HEK293 (cell line): Measurements from ENCODE around the gene STIM1.

Experiments used
- ZBTB20 ChIP-seq: fragments of 450-650 bp; formaldehyde crosslinking; IDR thresholded peaks from 2 replicates; pipeline ENCODE4 v1.5.1; 2016; ENCODE audit warnings: missing biosample characterization, missing genetic modification characterization
- ZBTB8A ChIP-seq: fragments of 450-650 bp; formaldehyde crosslinking; IDR thresholded peaks from 2 replicates; pipeline ENCODE4 v1.5.1; 2016; ENCODE audit warnings: missing biosample characterization, missing genetic modification characterization
- ZNF146 ChIP-seq: fragments of 450-650 bp; formaldehyde crosslinking; IDR thresholded peaks from 2 replicates; pipeline ENCODE4 v1.5.1; 2016; ENCODE audit warnings: missing biosample characterization, missing genetic modification characterization
- ZNF239 ChIP-seq: fragments of 450-650 bp; formaldehyde crosslinking; IDR thresholded peaks from 2 replicates; pipeline ENCODE4 v1.5.1; 2016; ENCODE audit warnings: missing biosample characterization, missing genetic modification characterization
- ZNF324 ChIP-seq: fragments of 450-650 bp; formaldehyde crosslinking; IDR thresholded peaks from 2 replicates; pipeline ENCODE4 v1.5.1; 2016; ENCODE audit warnings: missing biosample characterization, missing genetic modification characterization
- ZNF510 ChIP-seq: fragments of 450-650 bp; formaldehyde crosslinking; IDR thresholded peaks from 2 replicates; pipeline ENCODE4 v1.5.1; 2018; ENCODE audit warnings: mild to moderate bottlenecking, missing genetic modification characterization, missing biosample characterization; ENCODE audit not compliant: insufficient replicate concordance
- ZNF530 ChIP-seq: fragments of 450-650 bp; formaldehyde crosslinking; IDR thresholded peaks from 2 replicates; pipeline ENCODE4 v1.5.1; 2016; ENCODE audit warnings: low read depth, missing biosample characterization, missing genetic modification characterization
- ZSCAN30 ChIP-seq: fragments of 450-650 bp; IDR thresholded peaks from 2 replicates; pipeline ENCODE4 v1.5.1; 2018; ENCODE audit warnings: missing biosample characterization, mild to moderate bottlenecking, missing genetic modification characterization, moderate library complexity
- TF ChIP-seq, protein P1 (sequence below): fragments of 450-650 bp; formaldehyde crosslinking; IDR thresholded peaks from 2 replicates; pipeline ENCODE4 v1.5.1; 2016; ENCODE audit warnings: missing biosample characterization, missing genetic modification characterization
- TF ChIP-seq, protein P2 (sequence below): fragments of 450-650 bp; formaldehyde crosslinking; conservative IDR thresholded peaks from 2 replicates; pipeline ENCODE4 v1.5.1; 2016; ENCODE audit warnings: low read depth, missing biosample characterization, missing genetic modification characterization
- TF ChIP-seq, protein P3 (sequence below): fragments of 450-650 bp; formaldehyde crosslinking; IDR thresholded peaks from 2 replicates; pipeline ENCODE4 v1.5.1; 2017; ENCODE audit warnings: missing biosample characterization, missing genetic modification characterization
- TF ChIP-seq, protein P4 (sequence below): sonication (generic); formaldehyde crosslinking; IDR thresholded peaks from 2 replicates; pipeline ENCODE4 v1.8.1; 2022; ENCODE audit warnings: mild to moderate bottlenecking, moderate library complexity, missing genetic modification reagents

- TF ChIP-seq, protein P1, sequence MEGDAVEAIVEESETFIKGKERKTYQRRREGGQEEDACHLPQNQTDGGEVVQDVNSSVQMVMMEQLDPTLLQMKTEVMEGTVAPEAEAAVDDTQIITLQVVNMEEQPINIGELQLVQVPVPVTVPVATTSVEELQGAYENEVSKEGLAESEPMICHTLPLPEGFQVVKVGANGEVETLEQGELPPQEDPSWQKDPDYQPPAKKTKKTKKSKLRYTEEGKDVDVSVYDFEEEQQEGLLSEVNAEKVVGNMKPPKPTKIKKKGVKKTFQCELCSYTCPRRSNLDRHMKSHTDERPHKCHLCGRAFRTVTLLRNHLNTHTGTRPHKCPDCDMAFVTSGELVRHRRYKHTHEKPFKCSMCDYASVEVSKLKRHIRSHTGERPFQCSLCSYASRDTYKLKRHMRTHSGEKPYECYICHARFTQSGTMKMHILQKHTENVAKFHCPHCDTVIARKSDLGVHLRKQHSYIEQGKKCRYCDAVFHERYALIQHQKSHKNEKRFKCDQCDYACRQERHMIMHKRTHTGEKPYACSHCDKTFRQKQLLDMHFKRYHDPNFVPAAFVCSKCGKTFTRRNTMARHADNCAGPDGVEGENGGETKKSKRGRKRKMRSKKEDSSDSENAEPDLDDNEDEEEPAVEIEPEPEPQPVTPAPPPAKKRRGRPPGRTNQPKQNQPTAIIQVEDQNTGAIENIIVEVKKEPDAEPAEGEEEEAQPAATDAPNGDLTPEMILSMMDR (tag by site-specific recombination): no peak
- TF ChIP-seq, protein P2, sequence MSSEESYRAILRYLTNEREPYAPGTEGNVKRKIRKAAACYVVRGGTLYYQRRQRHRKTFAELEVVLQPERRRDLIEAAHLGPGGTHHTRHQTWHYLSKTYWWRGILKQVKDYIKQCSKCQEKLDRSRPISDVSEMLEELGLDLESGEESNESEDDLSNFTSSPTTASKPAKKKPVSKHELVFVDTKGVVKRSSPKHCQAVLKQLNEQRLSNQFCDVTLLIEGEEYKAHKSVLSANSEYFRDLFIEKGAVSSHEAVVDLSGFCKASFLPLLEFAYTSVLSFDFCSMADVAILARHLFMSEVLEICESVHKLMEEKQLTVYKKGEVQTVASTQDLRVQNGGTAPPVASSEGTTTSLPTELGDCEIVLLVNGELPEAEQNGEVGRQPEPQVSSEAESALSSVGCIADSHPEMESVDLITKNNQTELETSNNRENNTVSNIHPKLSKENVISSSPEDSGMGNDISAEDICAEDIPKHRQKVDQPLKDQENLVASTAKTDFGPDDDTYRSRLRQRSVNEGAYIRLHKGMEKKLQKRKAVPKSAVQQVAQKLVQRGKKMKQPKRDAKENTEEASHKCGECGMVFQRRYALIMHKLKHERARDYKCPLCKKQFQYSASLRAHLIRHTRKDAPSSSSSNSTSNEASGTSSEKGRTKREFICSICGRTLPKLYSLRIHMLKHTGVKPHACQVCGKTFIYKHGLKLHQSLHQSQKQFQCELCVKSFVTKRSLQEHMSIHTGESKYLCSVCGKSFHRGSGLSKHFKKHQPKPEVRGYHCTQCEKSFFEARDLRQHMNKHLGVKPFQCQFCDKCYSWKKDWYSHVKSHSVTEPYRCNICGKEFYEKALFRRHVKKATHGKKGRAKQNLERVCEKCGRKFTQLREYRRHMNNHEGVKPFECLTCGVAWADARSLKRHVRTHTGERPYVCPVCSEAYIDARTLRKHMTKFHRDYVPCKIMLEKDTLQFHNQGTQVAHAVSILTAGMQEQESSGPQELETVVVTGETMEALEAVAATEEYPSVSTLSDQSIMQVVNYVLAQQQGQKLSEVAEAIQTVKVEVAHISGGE (tag by site-specific recombination): no peak
- TF ChIP-seq ZNF239 (tag by site-specific recombination) (no peak), ZBTB20 (tag by site-specific recombination) (no peak), ZNF324 (tag by site-specific recombination) (no peak), ZNF146 (tag by site-specific recombination) (no peak), ZNF510 (tag by site-specific recombination) (no peak), ZBTB8A (no peak), ZSCAN30 (no peak), ZNF530 (no peak)
- TF ChIP-seq, protein P3, sequence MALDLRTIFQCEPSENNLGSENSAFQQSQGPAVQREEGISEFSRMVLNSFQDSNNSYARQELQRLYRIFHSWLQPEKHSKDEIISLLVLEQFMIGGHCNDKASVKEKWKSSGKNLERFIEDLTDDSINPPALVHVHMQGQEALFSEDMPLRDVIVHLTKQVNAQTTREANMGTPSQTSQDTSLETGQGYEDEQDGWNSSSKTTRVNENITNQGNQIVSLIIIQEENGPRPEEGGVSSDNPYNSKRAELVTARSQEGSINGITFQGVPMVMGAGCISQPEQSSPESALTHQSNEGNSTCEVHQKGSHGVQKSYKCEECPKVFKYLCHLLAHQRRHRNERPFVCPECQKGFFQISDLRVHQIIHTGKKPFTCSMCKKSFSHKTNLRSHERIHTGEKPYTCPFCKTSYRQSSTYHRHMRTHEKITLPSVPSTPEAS (tag by site-specific recombination): no peak
- TF ChIP-seq, protein P4, sequence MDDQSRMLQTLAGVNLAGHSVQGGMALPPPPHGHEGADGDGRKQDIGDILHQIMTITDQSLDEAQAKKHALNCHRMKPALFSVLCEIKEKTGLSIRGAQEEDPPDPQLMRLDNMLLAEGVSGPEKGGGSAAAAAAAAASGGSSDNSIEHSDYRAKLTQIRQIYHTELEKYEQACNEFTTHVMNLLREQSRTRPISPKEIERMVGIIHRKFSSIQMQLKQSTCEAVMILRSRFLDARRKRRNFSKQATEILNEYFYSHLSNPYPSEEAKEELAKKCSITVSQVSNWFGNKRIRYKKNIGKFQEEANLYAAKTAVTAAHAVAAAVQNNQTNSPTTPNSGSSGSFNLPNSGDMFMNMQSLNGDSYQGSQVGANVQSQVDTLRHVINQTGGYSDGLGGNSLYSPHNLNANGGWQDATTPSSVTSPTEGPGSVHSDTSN (CRISPR knock-in tag): no peak
These were observed 141.2 kb downstream of the STIM1 start for GRCh38 chr11:3996651-3997050.
